Common myeloid progenitor, CD34-positive (primary cell): Measurements from ENCODE around the gene GSTM3.
A peak's percentile ranks its signal among the peaks of the same experiment; 100 is the strongest.
"Not testable (repeated sequence)": the region's sequence is repeated elsewhere in the genome, so short reads cannot be mapped to it uniquely, and the experiment has no call there.

Experiments
- CTCF ChIA-PET: fragments of 350-600 bp; sonication (Branson Sonifier 250); formaldehyde crosslinking; loops from one replicate; lab custom pipeline; 2021; ENCODE audit warnings: antibody characterized with exemption; lab: Charles Lee
- POLR2A ChIA-PET: fragments of 350-600 bp; sonication (Branson Sonifier 250); formaldehyde crosslinking; loops from one replicate; lab custom pipeline; 2021; ENCODE audit warnings: antibody characterized with exemption; lab: Charles Lee
- DNase-seq, 3 donors: peaks; one replicate each; pipeline versions ENCODE4 v3.0.0 to v3.0.0-alpha.2; 2013
- H3K27ac ChIP-seq, 2 experiments: 1 replicate in 1 of 2; 2 replicates in 1 of 2; pipeline ENCODE4 v1.7.0; 2013; ENCODE audit warnings: inconsistent platforms in 2 of 2, low read length in 2 of 2, mild to moderate bottlenecking in 2 of 2, low read depth in 1 of 2, moderate library complexity in 1 of 2; ENCODE audit not compliant: severe bottlenecking in 2 of 2, insufficient read depth in 1 of 2, poor library complexity in 1 of 2
- H3K27me3 ChIP-seq, 5 experiments: replicated peaks in 2 of 5; 1 replicate in 3 of 5; 2 replicates in 2 of 5; pipeline versions ENCODE4 v1.6.1 to v1.7.0; 2013; ENCODE audit warnings: low read length in 4 of 5, mild to moderate bottlenecking in 2 of 5, moderate library complexity in 2 of 5, inconsistent platforms in 1 of 5; ENCODE audit not compliant: insufficient read depth in 5 of 5, control insufficient read depth in 4 of 5
- H3K36me3 ChIP-seq, 4 experiments: 1 replicate in 2 of 4; 2 replicates in 2 of 4; pipeline versions ENCODE4 v1.6.1 to v1.7.0; 2013; ENCODE audit warnings: low read length in 3 of 4, control low read depth in 1 of 4, mild to moderate bottlenecking in 1 of 4; ENCODE audit not compliant: control insufficient read depth in 4 of 4, insufficient read depth in 4 of 4
- H3K4me1 ChIP-seq, 4 experiments: 1 replicate in 3 of 4; 2 replicates in 1 of 4; pipeline versions ENCODE4 v1.6.1 to v1.7.1; 2013; ENCODE audit warnings: low read length in 3 of 4, mild to moderate bottlenecking in 3 of 4, control low read depth in 1 of 4, inconsistent platforms in 1 of 4, moderate library complexity in 1 of 4; ENCODE audit not compliant: control insufficient read depth in 4 of 4, insufficient read depth in 4 of 4; ENCODE audit errors: control extremely low read depth in 1 of 4
- H3K4me3 ChIP-seq, 7 experiments: 1 replicate in 4 of 7; 2 replicates in 3 of 7; pipeline versions ENCODE4 v1.5.1 to v1.7.0; 2013; ENCODE audit warnings: mild to moderate bottlenecking in 7 of 7, low read length in 6 of 7, moderate library complexity in 6 of 7, inconsistent platforms in 2 of 7, low read depth in 2 of 7, control low read depth in 1 of 7; ENCODE audit not compliant: insufficient read depth in 4 of 7, control insufficient read depth in 1 of 7; ENCODE audit errors: extremely low read depth in 1 of 7
- H3K9me3 ChIP-seq, 5 experiments: 1 replicate in 4 of 5; 2 replicates in 1 of 5; pipeline versions ENCODE4 v1.6.1 to v1.7.1; 2013; ENCODE audit warnings: low read length in 4 of 5, mild to moderate bottlenecking in 2 of 5, inconsistent platforms in 1 of 5, low read depth in 1 of 5, moderate library complexity in 1 of 5; ENCODE audit not compliant: control insufficient read depth in 4 of 5, insufficient read depth in 2 of 5; ENCODE audit errors: control extremely low read depth in 1 of 5
- WGBS: methylation state at CpG from one replicate; pipeline ENCODE4 v1.1.5; 2013; ENCODE audit not compliant: insufficient coverage; 5-methylcytosine and 5-hydroxymethylcytosine counted together

The GSTM3 gene

GRCh38 chr1:109750241-109750882, 9.5 kb upstream of the GSTM3 start:
- DNase-seq, result no peak
- WGBS, result 95% methylated on average over 9 of the region's 11 CpGs
- Histone ChIP-seq H3K9me3 (peaks cover 0 to 4% (median 0%) of the 10 kb centered on the region in 5 experiments), H3K27me3 (peaks cover 0 to 4% (median 0%) of the 10 kb centered on the region in 5 experiments), H3K4me1 (no peaks in the 10 kb centered on the region), H3K27ac (no peak overlapping the region), H3K36me3 (no peaks in the 10 kb centered on the region), H3K4me3 (no peak overlapping the region)
- CTCF ChIA-PET, result interaction anchor here (0.6 to 2.8 kb wide), 5 partner anchors 12 to 235 kb away, joined by 3 to 8 read pairs (median 3); partner anchors contain the start of gene AHCYL1
- POLR2A ChIA-PET, result no interaction called here

DNA sequence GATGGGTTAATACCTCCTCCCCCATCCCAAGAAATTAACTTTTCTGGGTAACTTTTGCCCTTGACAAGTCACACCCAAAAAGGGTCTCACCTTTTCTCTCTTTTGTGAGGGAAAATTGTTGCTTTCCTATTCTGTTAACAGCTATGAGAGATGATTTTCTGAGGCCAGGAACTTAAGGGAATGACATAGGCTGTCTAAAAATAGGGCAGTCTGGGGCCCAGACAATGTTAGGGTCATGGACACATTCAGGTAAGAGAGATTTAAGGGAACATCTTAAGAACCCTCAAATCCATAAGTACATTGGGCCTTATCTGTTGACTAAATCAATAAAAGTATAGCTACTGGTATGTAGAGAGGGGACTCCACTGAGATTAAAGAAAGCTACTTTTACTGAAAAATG, 8.4 kb upstream of the GSTM3 start:
- CTCF ChIA-PET, result interaction anchor here (1.0 to 2.8 kb wide), 6 partner anchors 20 to 108 kb away, joined by 3 to 8 read pairs (median 3); no protein-coding TSS in a partner anchor
- POLR2A ChIA-PET, result no interaction called here

GRCh38 chr1:109748311-109748710, 7.5 kb upstream of the GSTM3 start:
- DNase-seq, H3K4me1 ChIP-seq, H3K27ac ChIP-seq, H3K27me3 ChIP-seq, H3K4me3 ChIP-seq, POLR2A ChIA-PET, H3K36me3 ChIP-seq, H3K9me3 ChIP-seq: not testable (repeated sequence)
- CTCF ChIA-PET, result interaction anchor here (1.7 to 2.8 kb wide), 2 partner anchors 96 to 98 kb away, joined by 3 to 8 read pairs; no protein-coding TSS in a partner anchor
- WGBS, result 94% methylated on average over 6 of the region's 10 CpGs

More for the DNA sequence above, 8.4 kb upstream of the GSTM3 start:
- DNase-seq, result no peak
- Histone ChIP-seq H3K9me3 (peaks cover 0 to 4% (median 0%) of the 10 kb centered on the region in 5 experiments), H3K36me3 (no peaks in the 10 kb centered on the region), H3K27me3 (peaks cover 0 to 4% (median 0%) of the 10 kb centered on the region in 5 experiments), H3K4me1 (no peaks in the 10 kb centered on the region), H3K27ac (no peak overlapping the region), H3K4me3 (no peak overlapping the region)

- Histone ChIP-seq H3K9me3 (peaks cover 0 to 2% (median 0%) of the 10 kb centered on the region in 5 experiments), H3K27ac (no peak overlapping the region), H3K4me3 (peak overlapping the region; percentile 40 to 78 (median 69)), H3K36me3 (peaks cover 0 to 12% (median 0%) of the 10 kb centered on the region in 4 experiments), H3K4me1 (peaks cover 0 to 15% (median 14%) of the 10 kb centered on the region in 4 experiments), H3K27me3 (peaks cover 0 to 19% (median 2%) of the 10 kb centered on the region in 5 experiments)
- DNase-seq, result peak; percentile 79 to 88 (median 88)
- ChIA-PET CTCF (interaction anchor here (1.6 kb wide), 1 partner anchor 100 kb away, joined by 3 read pairs; no protein-coding TSS in a partner anchor), POLR2A (no interaction called here)
- under 1% methylated on average over 83 of the region's 86 CpGs for WGBS
Measured at GRCh38 chr1:109739738-109740614, 862 bp downstream of the GSTM3 start.

- Histone ChIP-seq H3K4me1 (no peaks in the 10 kb centered on the region), H3K9me3 (no peaks in the 10 kb centered on the region), H3K27ac (no peak overlapping the region), H3K4me3 (no peak overlapping the region), H3K27me3 (peaks cover 0 to 2% (median 0%) of the 10 kb centered on the region in 5 experiments), H3K36me3 (peaks cover 0 to 12% (median 0%) of the 10 kb centered on the region in 4 experiments)
- ChIA-PET POLR2A (no interaction called here), CTCF (interaction anchor here (1.1 to 1.6 kb wide), 4 partner anchors 20 to 251 kb away, joined by 3 to 4 read pairs (median 3); partner anchors contain the start of gene AHCYL1)
- DNase-seq, result no peak
- WGBS, result 100% methylated on average over 3 of the region's 4 CpGs
Measured at GRCh38 chr1:109733236-109733870, 7.5 kb downstream of the GSTM3 start.

DNA sequence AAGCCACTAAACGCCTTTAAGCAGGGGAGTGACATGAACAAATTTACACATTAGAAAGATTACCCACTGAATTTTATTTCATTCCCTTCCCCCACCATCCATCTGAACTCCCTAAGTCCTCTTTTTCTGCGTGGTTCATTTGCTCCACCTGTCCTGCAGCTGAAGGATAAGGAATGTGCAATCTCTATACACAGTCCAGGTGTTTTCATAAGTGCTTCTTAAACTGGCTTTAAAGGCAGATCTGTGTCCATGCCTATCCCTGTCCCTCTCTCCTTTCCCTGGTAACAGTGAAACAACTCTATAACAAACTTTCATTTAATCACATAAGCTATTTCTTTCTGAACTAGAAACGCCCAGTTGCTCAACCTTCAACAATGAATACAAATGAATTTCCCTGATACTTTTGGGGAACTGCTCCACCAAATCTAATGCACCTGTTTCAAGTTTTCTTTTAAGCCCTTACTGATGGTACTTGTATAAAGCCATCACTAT, 8.4 kb downstream of the GSTM3 start:
- H3K27ac ChIP-seq, result no peak overlapping the region
- CTCF ChIA-PET, result no interaction called here
- no peaks in the 10 kb centered on the region for H3K4me1 ChIP-seq
- no peak for DNase-seq
- peaks cover 0 to 7% (median 0%) of the 10 kb centered on the region in 4 experiments for H3K36me3 ChIP-seq
- H3K9me3 ChIP-seq, result no peaks in the 10 kb centered on the region
- POLR2A ChIA-PET, result no interaction called here
- 84% methylated on average over 3 of the region's 3 CpGs for WGBS
- H3K4me3 ChIP-seq, result no peak overlapping the region
- H3K27me3 ChIP-seq, result peaks cover 0 to 2% (median 0%) of the 10 kb centered on the region in 5 experiments
